HepG2 (cell line): ENCODE data around the gene TBL3. TPM values are rescaled to one million over a fixed set of nuclear protein-coding genes. Genes with fewer than 3 reads are reported as not detected.

Experiments
- AGO2 ChIP-seq: fragments of 200-400 bp; formaldehyde crosslinking; optimal IDR thresholded peaks from 2 replicates; pipeline ENCODE3; 2017; ENCODE audit warnings: mild to moderate bottlenecking, low read depth, low read length, moderate library complexity
- CCDC6 ChIP-seq: sonication (generic); formaldehyde crosslinking; IDR thresholded peaks from 2 replicates; pipeline ENCODE4 v1.8.1; 2022; ENCODE audit warnings: mild to moderate bottlenecking, missing genetic modification reagents, moderate library complexity
- HNF1B ChIP-seq: sonication (generic); formaldehyde crosslinking; IDR thresholded peaks from 2 replicates; pipeline ENCODE4 v1.5.1; 2020; ENCODE audit warnings: mild to moderate bottlenecking, moderate library complexity, missing genetic modification reagents
- IRF2 ChIP-seq: IDR thresholded peaks from 2 replicates; pipeline ENCODE4 v1.6.1; 2018; ENCODE audit warnings: missing genetic modification reagents, missing compliant biosample characterization
- PAX8 ChIP-seq: sonication (generic); formaldehyde crosslinking; IDR thresholded peaks from 2 replicates; pipeline ENCODE4 v1.8.0; 2022; ENCODE audit warnings: mild to moderate bottlenecking, missing genetic modification reagents, borderline replicate concordance
- PITX1 ChIP-seq: sonication (generic); formaldehyde crosslinking; IDR thresholded peaks from 2 replicates; pipeline ENCODE4 v1.5.1; 2020; ENCODE audit warnings: mild to moderate bottlenecking, missing genetic modification reagents
- POLR2G ChIP-seq: fragments of 200-400 bp; formaldehyde crosslinking; IDR thresholded peaks from 2 replicates; pipeline ENCODE4 v1.6.1; 2018; ENCODE audit warnings: mild to moderate bottlenecking, low read depth, low read length, moderate library complexity
- SETDB1 ChIP-seq: sonication (generic); formaldehyde crosslinking; IDR thresholded peaks from 2 replicates; pipeline ENCODE4 v1.5.1; 2020; ENCODE audit warnings: missing genetic modification reagents, mild to moderate bottlenecking, borderline replicate concordance
- SMYD3 ChIP-seq: sonication (generic); formaldehyde crosslinking; IDR thresholded peaks from 2 replicates; pipeline ENCODE4 v1.8.1; 2023; ENCODE audit warnings: mild to moderate bottlenecking, missing genetic modification reagents
- SOX13 ChIP-seq, 3 experiments: fragments of 450-650 bp in 1 of 3; sonication (generic) in 1 of 3; formaldehyde crosslinking in 1 of 3; IDR thresholded peaks in 2 of 3; conservative IDR thresholded peaks in 1 of 3; 2 replicates each; pipeline versions ENCODE4 v1.5.0 to v1.6.1; 2016 to 2020; ENCODE audit warnings: antibody characterized with exemption in 1 of 3, mild to moderate bottlenecking in 1 of 3, missing compliant biosample characterization in 1 of 3, missing genetic modification reagents in 1 of 3, moderate library complexity in 1 of 3
- SRSF4 ChIP-seq: fragments of 200-400 bp; formaldehyde crosslinking; IDR thresholded peaks from one replicate; pipeline ENCODE4 v1.6.1; 2018; ENCODE audit warnings: mild to moderate bottlenecking, low read depth, low read length, moderate library complexity; ENCODE audit not compliant: poor library complexity, severe bottlenecking
- UBTF ChIP-seq: sonication (generic); formaldehyde crosslinking; IDR thresholded peaks from 2 replicates; pipeline ENCODE4 v1.4.0; 2020; ENCODE audit warnings: mild to moderate bottlenecking, missing genetic modification reagents
- ZFP41 ChIP-seq: sonication (generic); formaldehyde crosslinking; IDR thresholded peaks from 2 replicates; pipeline ENCODE4 v1.4.0; 2020; ENCODE audit warnings: mild to moderate bottlenecking, missing genetic modification reagents, borderline replicate concordance
- ZNF205 ChIP-seq: IDR thresholded peaks from 2 replicates; pipeline ENCODE4 v1.6.1; 2018; ENCODE audit warnings: missing biosample characterization, missing genetic modification reagents
- ZNF274 ChIP-seq: sonication (generic); formaldehyde crosslinking; IDR thresholded peaks from 2 replicates; pipeline ENCODE4 v1.5.1; 2020; ENCODE audit warnings: mild to moderate bottlenecking, missing genetic modification reagents
- ZNF350 ChIP-seq: sonication (generic); formaldehyde crosslinking; IDR thresholded peaks from 2 replicates; pipeline ENCODE4 v1.4.0; 2020; ENCODE audit warnings: mild to moderate bottlenecking, low read depth, missing genetic modification reagents, borderline replicate concordance
- ZNF597 ChIP-seq: sonication (generic); formaldehyde crosslinking; IDR thresholded peaks from 2 replicates; pipeline ENCODE4 v1.5.0; 2020; ENCODE audit warnings: missing genetic modification reagents
- ZNF687 ChIP-seq: sonication (generic); formaldehyde crosslinking; IDR thresholded peaks from 2 replicates; pipeline ENCODE4 v1.5.1; 2020; ENCODE audit warnings: mild to moderate bottlenecking, missing genetic modification reagents, moderate library complexity
- polyA plus RNA-seq, 8 experiments: library from polyadenylated mRNA; depleted of rRNA in 3 of 8; stranded (reverse) in 7 of 8; unstranded in 1 of 8; fragments of >200 nt; fragmentation: Illumina TruSeq in 4 of 8; extraction: Trizol in 4 of 8; gene quantifications; 2 replicates each; pipeline versions ENCODE4 v1.2.1 to v1.2.3, GENCODE V29; 2011 to 2016; ENCODE audit warnings: low read depth in 4 of 8, missing spikeins in 1 of 8, mixed read lengths in 1 of 8; ENCODE audit not compliant: insufficient read depth in 1 of 8
- total RNA-seq, 5 experiments: library from RNA; depleted of rRNA; stranded (reverse); fragments of >200 nt; fragmentation: Illumina TruSeq; extraction: Trizol; gene quantifications; 2 replicates each; pipeline ENCODE4 v1.2.3, GENCODE V29; 2016; ENCODE audit warnings: low read depth in 1 of 5

Gene TBL3
- total and polyA plus RNA-seq, 2 of the 13 experiments (the other 11 are each of a cell fraction or from before 2014, with no cell fraction given): 16.8 to 38.0 TPM

- TF ChIP-seq ZNF274 (CRISPR knock-in tag): no peak; the same call in 1 of the 2 replicates
- peak; percentile 84 for TF ChIP-seq UBTF (CRISPR knock-in tag)
- TF ChIP-seq SOX13 (IDR thresholded peaks at IDR 0.05): no peak
- TF ChIP-seq SOX13 (CRISPR knock-in tag; conservative IDR thresholded peaks at IDR 0.05 in 1 of 2, IDR thresholded peaks at IDR 0.05 in 1 of 2): no peak
- no peak for TF ChIP-seq SMYD3 (CRISPR knock-in tag)
- TF ChIP-seq ZFP41 (CRISPR knock-in tag): no peak
- no peak for TF ChIP-seq PAX8 (CRISPR knock-in tag)
- TF ChIP-seq ZNF350: no peak; the same call in 1 of the 2 replicates
- peak; percentile 57 for TF ChIP-seq PITX1 (CRISPR knock-in tag)
- peak; percentile 81 for TF ChIP-seq ZNF687 (CRISPR knock-in tag)
- TF ChIP-seq SRSF4: no peak
- no peak for TF ChIP-seq ZNF597
- TF ChIP-seq IRF2: peak; percentile 18; the same call in 1 of the 2 replicates
- peak; percentile 79 for TF ChIP-seq POLR2G
- no peak for TF ChIP-seq SETDB1 (CRISPR knock-in tag)
- no peak for TF ChIP-seq ZNF205 (CRISPR knock-in tag)
- peak; percentile 43; the same call in 1 of the 2 replicates for TF ChIP-seq HNF1B (CRISPR knock-in tag)
- TF ChIP-seq CCDC6 (CRISPR knock-in tag): peak; percentile 91
- TF ChIP-seq AGO2: peak; percentile 80
Measured at GRCh38 chr16:1983544-1984346, 11.9 kb downstream of the TBL3 start, which contains the start of gene GFER (continued).
